SJSA1 (cell line): ENCODE data around the gene TKFC. TPM values are rescaled to one million over a fixed set of nuclear protein-coding genes. Genes with fewer than 3 reads are reported as not detected.

Experiments
- DNase-seq, 2 experiments: peaks; one replicate each; pipeline ENCODE4 v3.0.0-alpha.2; 2015 to 2020; ENCODE audit warnings: low spot score in 2 of 2, low read depth in 1 of 2
- H3K27ac ChIP-seq: fragments of 250-450 bp; sonication (Bioruptor Pico); 2 replicates; pipeline ENCODE4 v1.5.1; 2020; ENCODE audit warnings: mild to moderate bottlenecking, moderate library complexity
- H3K27me3 ChIP-seq: fragments of 250-450 bp; sonication (Bioruptor Pico); replicated peaks from 2 replicates; pipeline ENCODE4 v1.5.1; 2020; ENCODE audit warnings: mild to moderate bottlenecking, moderate library complexity
- H3K36me3 ChIP-seq: fragments of 250-450 bp; sonication (Bioruptor Pico); 2 replicates; pipeline ENCODE4 v1.5.1; 2020; ENCODE audit warnings: mild to moderate bottlenecking
- H3K4me1 ChIP-seq: fragments of 250-450 bp; sonication (Bioruptor Pico); replicated peaks from 2 replicates; pipeline ENCODE4 v1.6.1; 2021; ENCODE audit warnings: mild to moderate bottlenecking
- H3K4me3 ChIP-seq: fragments of 250-450 bp; sonication (Bioruptor Pico); 2 replicates; pipeline ENCODE4 v1.5.1; 2020; ENCODE audit warnings: mild to moderate bottlenecking
- H3K9me3 ChIP-seq: fragments of 250-450 bp; sonication (Bioruptor Pico); replicated peaks from 2 replicates; pipeline ENCODE4 v1.5.1; 2020; ENCODE audit warnings: mild to moderate bottlenecking
- total RNA-seq: library from RNA; depleted of rRNA; stranded (reverse); fragments of >200 nt; shearing (Covaris generic); gene quantifications from 2 replicates; pipeline ENCODE4 v1.2.3, GENCODE V29; 2014

Gene TKFC
- total RNA-seq, 1 experiment from 2014 or later = 28.5 TPM

GRCh38 chr11:61357233-61357893 is 24.3 kb downstream of the TKFC start:
- no peak overlapping the region for H3K27ac ChIP-seq
- DNase-seq = no peak
- no peaks in the 10 kb centered on the region for H3K27me3 ChIP-seq
- H3K4me3 ChIP-seq = no peak overlapping the region
- peaks cover 24% of the 10 kb centered on the region for H3K4me1 ChIP-seq
- no peaks in the 10 kb centered on the region for H3K9me3 ChIP-seq
- H3K36me3 ChIP-seq = peaks cover 44% of the 10 kb centered on the region

DNA sequence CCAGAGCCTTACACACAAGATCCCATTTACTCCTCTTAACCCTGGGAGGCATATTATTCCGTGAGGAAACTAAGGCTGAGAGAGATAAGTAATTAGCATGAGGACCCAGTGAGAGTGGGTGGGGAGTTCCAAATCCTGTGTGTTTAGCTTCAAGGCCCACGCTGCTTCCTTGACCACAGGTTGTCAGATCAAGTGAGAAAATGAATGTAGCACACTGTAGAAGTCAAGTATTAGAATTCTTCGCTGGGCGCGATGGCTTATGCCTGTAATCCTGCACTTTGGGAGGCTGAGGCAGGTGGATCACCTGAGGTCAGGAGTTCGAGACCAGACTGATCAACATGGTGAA is 24.8 kb downstream of the TKFC start:
- peaks cover 27% of the 10 kb centered on the region for H3K4me1 ChIP-seq
- H3K27ac ChIP-seq = no peak overlapping the region
- H3K4me3 ChIP-seq = no peak overlapping the region
- no peaks in the 10 kb centered on the region for H3K9me3 ChIP-seq
- no peak for DNase-seq
- H3K27me3 ChIP-seq = no peaks in the 10 kb centered on the region
- H3K36me3 ChIP-seq = peaks cover 44% of the 10 kb centered on the region

GRCh38 chr11:61358566-61358965 is 25.5 kb downstream of the TKFC start:
- H3K4me1 ChIP-seq = peaks cover 33% of the 10 kb centered on the region
- no peaks in the 10 kb centered on the region for H3K27me3 ChIP-seq
- DNase-seq = no peak
- no peak overlapping the region for H3K4me3 ChIP-seq
- peaks cover 44% of the 10 kb centered on the region for H3K36me3 ChIP-seq
- no peaks in the 10 kb centered on the region for H3K9me3 ChIP-seq
- no peak overlapping the region for H3K27ac ChIP-seq

DNA sequence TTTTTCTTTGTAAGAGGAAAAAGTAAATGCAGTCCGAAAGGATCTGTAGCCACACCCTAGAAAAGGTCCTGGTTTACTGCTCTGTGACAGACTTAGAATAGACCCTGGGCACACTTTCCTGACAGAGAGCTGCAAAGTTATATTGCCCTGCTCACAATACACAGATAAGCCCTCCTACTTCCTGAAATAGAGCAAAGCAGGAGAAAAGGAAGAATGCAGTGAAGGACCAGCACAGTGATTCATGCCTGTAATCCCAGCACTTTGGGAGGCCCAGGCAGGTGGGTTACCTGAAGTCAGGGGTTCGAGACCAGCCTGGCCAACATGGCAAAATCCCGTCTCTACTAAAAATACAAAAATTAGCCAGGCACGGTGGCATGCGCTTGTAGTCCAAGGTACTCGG is 26.5 kb downstream of the TKFC start:
- DNase-seq = no peak
- peaks cover 26% of the 10 kb centered on the region for H3K4me1 ChIP-seq
- H3K27me3 ChIP-seq = no peaks in the 10 kb centered on the region
- no peaks in the 10 kb centered on the region for H3K9me3 ChIP-seq
- H3K27ac ChIP-seq = no peak overlapping the region
- H3K36me3 ChIP-seq = peaks cover 44% of the 10 kb centered on the region
- no peak overlapping the region for H3K4me3 ChIP-seq

DNA sequence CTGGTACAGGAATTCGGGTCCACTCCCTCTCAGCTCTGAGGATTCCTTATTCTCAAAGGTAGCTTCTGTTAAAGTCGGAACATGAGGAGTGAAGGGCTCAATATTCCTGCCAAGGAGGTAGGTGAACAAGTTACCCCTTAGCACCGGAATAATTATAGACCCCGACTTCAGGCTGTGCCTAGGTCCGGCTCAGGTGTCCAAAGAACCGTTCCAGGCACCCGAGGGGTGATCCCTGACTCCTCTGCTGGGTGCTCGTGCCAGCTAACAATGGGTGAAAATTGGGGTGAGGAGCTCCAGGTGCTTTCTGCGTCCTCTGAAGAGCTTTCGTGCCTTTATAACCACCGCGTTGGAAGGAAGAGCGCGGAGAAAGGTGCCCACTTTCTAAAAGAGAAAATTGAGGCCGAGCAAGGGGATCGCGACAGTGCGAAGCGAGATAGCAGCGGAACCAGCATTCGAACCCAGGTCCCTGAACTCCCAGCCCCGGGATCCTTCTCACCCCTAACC is 28.3 kb downstream of the TKFC start:
- Histone ChIP-seq H3K36me3 (peaks cover 50% of the 10 kb centered on the region), H3K27me3 (no peaks in the 10 kb centered on the region)

DNA sequence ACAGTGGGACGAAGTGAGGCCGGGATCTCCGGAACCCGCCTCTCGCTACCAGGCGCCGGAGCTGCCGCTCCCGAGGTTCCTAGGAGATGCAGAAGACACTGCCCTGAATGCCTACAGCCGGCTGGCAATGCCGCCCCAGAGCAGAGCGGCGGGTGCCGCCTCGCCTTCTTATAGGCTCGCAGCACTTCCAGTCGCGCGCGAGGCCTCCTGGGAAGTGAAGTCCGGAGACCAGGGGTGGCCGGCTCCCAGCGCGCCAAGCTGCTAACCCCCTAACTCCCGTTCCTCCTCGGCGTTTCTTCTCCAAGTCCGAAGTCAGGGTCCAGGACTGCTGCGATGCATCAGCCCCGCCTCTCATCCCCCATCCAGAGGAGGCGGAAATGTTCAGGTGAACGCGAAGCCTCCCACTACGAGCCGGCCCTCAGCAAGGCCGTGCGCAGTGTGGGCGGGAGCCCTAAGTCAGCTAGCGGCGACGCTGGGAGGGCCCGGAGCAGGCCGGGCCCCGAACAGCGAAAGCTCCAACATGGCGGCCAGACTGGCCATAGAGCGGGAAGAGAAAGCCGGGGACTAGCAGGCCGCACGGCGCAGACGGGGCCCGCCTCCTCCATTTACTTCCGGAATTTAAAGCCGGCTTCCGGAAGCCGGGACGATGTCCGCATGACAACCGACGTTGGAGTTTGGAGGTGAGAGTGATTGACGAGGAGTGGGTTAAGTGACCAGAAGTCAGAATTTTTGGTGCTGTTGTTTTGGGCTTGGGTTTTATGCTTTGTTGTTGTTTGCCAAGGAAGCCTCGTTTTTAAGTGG is 28.9 kb downstream of the TKFC start, which contains the start of the genes CYB561A3 and TMEM138:
Gene CYB561A3 (minus strand): TSS at position 142 of the 801 bp plus-strand sequence. CDS start 5,169 bp downstream, outside the sequence.
Gene TMEM138 (plus strand): TSS at position 634 of the 801 bp plus-strand sequence. CDS start 2,017 bp downstream, outside the sequence.
- peaks cover 50% of the 10 kb centered on the region for H3K36me3 ChIP-seq
- no peaks in the 10 kb centered on the region for H3K9me3 ChIP-seq
- H3K27me3 ChIP-seq = no peaks in the 10 kb centered on the region
- H3K27ac ChIP-seq = peak within 1 kb of the TSS; percentile 95
- H3K4me1 ChIP-seq = peaks cover 39% of the 10 kb centered on the region
- H3K4me3 ChIP-seq = peak within 1 kb of the TSS; percentile 56
- peak; percentile 98 to 99 for DNase-seq

More for the DNA sequence above, 28.3 kb downstream of the TKFC start:
- H3K27ac ChIP-seq = peak overlapping the region; percentile 95
- peaks cover 36% of the 10 kb centered on the region for H3K4me1 ChIP-seq
- H3K4me3 ChIP-seq = peak overlapping the region; percentile 56
- no peak for DNase-seq
- H3K9me3 ChIP-seq = no peaks in the 10 kb centered on the region

DNA sequence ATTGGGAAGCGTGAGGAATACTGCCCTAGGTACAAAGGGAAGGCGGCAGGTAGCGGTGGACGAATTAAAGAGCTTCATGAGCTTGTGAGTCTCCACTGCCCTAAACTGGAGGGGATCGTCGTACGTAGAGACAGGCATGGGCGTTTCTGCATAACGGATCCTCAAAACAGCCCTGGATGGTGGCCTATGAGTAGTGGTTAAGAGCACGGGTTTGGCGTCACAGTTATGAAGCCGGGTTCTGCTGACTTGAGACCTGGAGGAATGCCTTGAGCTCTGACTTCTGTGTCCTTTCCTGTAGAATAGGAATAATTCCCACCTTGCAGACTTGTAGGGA is 29.5 kb downstream of the TKFC start:
- peaks cover 51% of the 10 kb centered on the region for H3K36me3 ChIP-seq
- peaks cover 40% of the 10 kb centered on the region for H3K4me1 ChIP-seq
- H3K9me3 ChIP-seq = no peaks in the 10 kb centered on the region
- H3K4me3 ChIP-seq = peak overlapping the region; percentile 56
- DNase-seq = no peak
- no peaks in the 10 kb centered on the region for H3K27me3 ChIP-seq
- H3K27ac ChIP-seq = peak overlapping the region; percentile 95

GRCh38 chr11:61364012-61364675 is 31.1 kb downstream of the TKFC start:
- no peak for DNase-seq
- Histone ChIP-seq H3K9me3 (no peaks in the 10 kb centered on the region), H3K4me1 (peaks cover 56% of the 10 kb centered on the region), H3K27me3 (no peaks in the 10 kb centered on the region), H3K4me3 (no peak overlapping the region), H3K36me3 (peaks cover 68% of the 10 kb centered on the region), H3K27ac (no peak overlapping the region)

DNA sequence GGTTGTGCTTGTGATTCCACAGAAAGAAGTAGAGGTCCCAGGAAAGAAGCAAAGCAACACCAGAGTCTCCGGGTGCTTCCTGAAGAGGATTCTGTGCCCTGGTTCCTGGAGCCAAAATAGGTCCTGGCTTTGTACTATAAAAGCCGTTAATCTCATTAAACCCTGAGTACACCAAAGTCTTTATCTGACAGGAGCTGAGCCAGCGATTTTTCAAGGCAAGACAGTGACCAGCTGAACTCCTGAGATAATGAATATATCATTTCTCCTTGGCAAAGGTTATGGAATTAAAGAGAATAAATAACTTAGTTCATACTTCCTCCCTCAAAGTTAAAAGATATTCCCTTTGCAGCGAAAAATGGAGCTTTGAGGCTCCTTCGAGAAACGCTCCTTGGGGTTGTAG is 34.4 kb downstream of the TKFC start:
- H3K36me3 ChIP-seq = peaks cover 89% of the 10 kb centered on the region
- peak overlapping the region; percentile 86; the same call in 1 of the 2 replicates for H3K27ac ChIP-seq
- H3K9me3 ChIP-seq = 0 out of 2 replicates have a peak, but pooled peaks cover 3% of the 10 kb centered on the region
- H3K4me1 ChIP-seq = peaks cover 71% of the 10 kb centered on the region
- H3K27me3 ChIP-seq = no peaks in the 10 kb centered on the region
- DNase-seq = no peak
- H3K4me3 ChIP-seq = no peak overlapping the region

- DNase-seq = no peak
- no peak overlapping the region for H3K4me3 ChIP-seq
- H3K4me1 ChIP-seq = peaks cover 61% of the 10 kb centered on the region
- no peaks in the 10 kb centered on the region for H3K27me3 ChIP-seq
- 0 out of 2 replicates have a peak, but pooled peaks cover 3% of the 10 kb centered on the region for H3K9me3 ChIP-seq
- peaks cover 86% of the 10 kb centered on the region for H3K36me3 ChIP-seq
- peak overlapping the region; percentile 94 for H3K27ac ChIP-seq
These were observed 35.6 kb downstream of the TKFC start for GRCh38 chr11:61368646-61369045.

GRCh38 chr11:61369372-61370348 is 36.6 kb downstream of the TKFC start:
- H3K4me1 ChIP-seq = peaks cover 59% of the 10 kb centered on the region
- no peak overlapping the region for H3K4me3 ChIP-seq
- peak overlapping the region; percentile 94 for H3K27ac ChIP-seq
- H3K36me3 ChIP-seq = peaks cover 82% of the 10 kb centered on the region
- H3K9me3 ChIP-seq = 0 out of 2 replicates have a peak, but pooled peaks cover 3% of the 10 kb centered on the region
- peak; percentile 94 to 95 for DNase-seq
- no peaks in the 10 kb centered on the region for H3K27me3 ChIP-seq

GRCh38 chr11:61370349-61371005 is 37.4 kb downstream of the TKFC start:
- Histone ChIP-seq H3K36me3 (peaks cover 79% of the 10 kb centered on the region), H3K27ac (peak overlapping the region; percentile 94), H3K4me1 (peaks cover 56% of the 10 kb centered on the region)

More at GRCh38 chr11:61370349-61371005, 37.4 kb downstream of the TKFC start:
- Histone ChIP-seq H3K4me3 (no peak overlapping the region), H3K9me3 (0 out of 2 replicates have a peak, but pooled peaks cover 3% of the 10 kb centered on the region), H3K27me3 (no peaks in the 10 kb centered on the region)
- peak in 1 of 2 experiments; percentile 28 for DNase-seq
